OCI-LY7 (cell line): ENCODE measurements around the gene ELOVL6. TPM values are rescaled to one million over a fixed set of nuclear protein-coding genes. Genes with fewer than 3 reads are reported as not detected.
A peak's percentile ranks its signal among the peaks of the same experiment; 100 is the strongest.

ENCODE experiments used
- BruUV-seq: library from RNA; stranded (reverse); fragments of 400-500 nt; replicated peaks from 2 replicates; lab custom pipeline; 2021; lab: Mats Ljungman, UMichigan
- CTCF ChIA-PET: fragments of 300-600 bp; sonication (Branson Sonifier 250); formaldehyde crosslinking; loops from one replicate; lab custom pipeline; 2022; ENCODE audit warnings: antibody characterized with exemption; ENCODE audit not compliant: unreplicated experiment; lab: Charles Lee
- POLR2A ChIA-PET: fragments of 300-600 bp; sonication (Branson Sonifier 250); formaldehyde crosslinking; loops from one replicate; lab custom pipeline; 2022; ENCODE audit warnings: antibody characterized with exemption; lab: Charles Lee
- DNase-seq: peaks from one replicate; pipeline ENCODE4 v3.0.0-alpha.2; 2015; ENCODE audit warnings: low spot score
- H2AFZ ChIP-seq: fragments of 200-600 bp; sonication (generic), shearing (Covaris generic); 2 replicates; pipeline ENCODE4 v1.6.1; 2014; ENCODE audit warnings: mild to moderate bottlenecking, antibody characterized with exemption, low read length, moderate library complexity
- H3K27ac ChIP-seq: fragments of 200-600 bp; sonication (generic); 2 replicates; pipeline ENCODE4 v1.5.1; 2014; ENCODE audit warnings: mixed run types, low read depth, mild to moderate bottlenecking, moderate library complexity, low read length, inconsistent platforms; ENCODE audit not compliant: poor library complexity, severe bottlenecking
- H3K36me3 ChIP-seq: fragments of 200-600 bp; sonication (generic); 2 replicates; pipeline ENCODE4 v1.6.1; 2014; ENCODE audit warnings: mild to moderate bottlenecking, antibody characterized with exemption, low read length, moderate library complexity, mixed read lengths; ENCODE audit not compliant: insufficient read depth
- H3K4me1 ChIP-seq: fragments of 200-600 bp; sonication (generic); 2 replicates; pipeline ENCODE4 v1.5.1; 2014; ENCODE audit warnings: mild to moderate bottlenecking, low read length; ENCODE audit not compliant: insufficient read depth, poor library complexity, severe bottlenecking
- H3K4me2 ChIP-seq: fragments of 200-600 bp; sonication (generic); 2 replicates; pipeline ENCODE4 v1.6.1; 2014; ENCODE audit warnings: mild to moderate bottlenecking, low read length
- H3K4me3 ChIP-seq: fragments of 200-600 bp; sonication (generic); 2 replicates; pipeline ENCODE4 v1.5.1; 2014; ENCODE audit warnings: mild to moderate bottlenecking, low read depth, low read length; ENCODE audit not compliant: poor library complexity, severe bottlenecking
- H3K79me2 ChIP-seq: fragments of 200-600 bp; sonication (generic); 2 replicates; pipeline ENCODE4 v1.6.1; 2016; ENCODE audit warnings: low read depth, mild to moderate bottlenecking, low read length, moderate library complexity, mixed read lengths; ENCODE audit not compliant: insufficient read depth
- H3K9me2 ChIP-seq: fragments of 200-600 bp; sonication (generic); 2 replicates; pipeline ENCODE4 v1.6.1; 2016; ENCODE audit warnings: mild to moderate bottlenecking, low read length, mixed read lengths; ENCODE audit not compliant: insufficient read depth
- H3K9me3 ChIP-seq: fragments of 200-600 bp; sonication (generic); 2 replicates; pipeline ENCODE4 v1.6.1; 2014; ENCODE audit warnings: mild to moderate bottlenecking, mixed run types, low read length, mixed read lengths
- H4K20me1 ChIP-seq: fragments of 200-600 bp; sonication (generic); 2 replicates; pipeline ENCODE4 v1.6.1; 2014; ENCODE audit warnings: mild to moderate bottlenecking, antibody characterized with exemption, low read length, moderate library complexity, mixed read lengths; ENCODE audit not compliant: insufficient read depth
- CTCF ChIP-seq: fragments of 200-600 bp; sonication (generic); conservative IDR thresholded peaks from 2 replicates; pipeline ENCODE4 v1.5.1; 2014; ENCODE audit warnings: mild to moderate bottlenecking, antibody characterized with exemption, low read length, moderate library complexity, mixed read lengths
- EZH2phosphoT487 ChIP-seq: fragments of 200-600 bp; sonication (generic); IDR thresholded peaks from 2 replicates; pipeline ENCODE4 v1.6.1; 2018; ENCODE audit warnings: low read depth, borderline replicate concordance, mild to moderate bottlenecking, mixed run types, antibody characterized with exemption, low read length, moderate library complexity, mixed read lengths
- intact Hi-C: fragments of 100-400 bp; cut with micrococcal nuclease; formaldehyde crosslinking; loops from one replicate; pipeline ENCODE4 v1.10.0; 2022; ENCODE audit not compliant: unreplicated experiment
- total RNA-seq, 2 experiments: library from RNA; depleted of rRNA in 1 of 2; stranded (reverse); fragments of >200 nt in 1 of 2; shearing (Covaris generic) in 1 of 2; gene quantifications; 2 replicates each; pipeline ENCODE4 v1.2.3, GENCODE V29; 2014 to 2022

Gene ELOVL6
- total RNA-seq, 2 experiments from 2014 or later, result 14.5 to 45.5 TPM

DNA sequence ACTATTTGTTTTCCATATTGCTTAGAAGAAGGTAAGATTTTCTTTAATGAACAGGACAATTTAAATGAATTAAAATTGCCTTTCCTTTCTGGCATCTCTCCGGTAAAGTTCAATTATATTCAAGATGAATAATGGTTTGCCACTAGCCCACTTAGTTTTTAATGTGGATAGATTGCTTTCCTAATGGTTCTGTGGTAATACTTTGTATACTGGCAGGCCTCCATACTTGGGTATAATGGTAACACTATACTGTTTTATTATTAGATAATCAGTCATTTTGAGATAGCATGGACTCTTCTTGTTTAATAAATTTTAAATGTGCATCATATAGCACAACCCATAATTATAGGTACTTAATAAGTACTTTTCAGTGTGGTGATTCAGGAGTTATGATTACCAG, 89.5 kb downstream of the ELOVL6 start:
- no peaks in the 10 kb centered on the region for H3K9me2 ChIP-seq
- H2AFZ ChIP-seq, result no peak overlapping the region
- H4K20me1 ChIP-seq, result no peaks in the 10 kb centered on the region
- no peak overlapping the region for H3K4me3 ChIP-seq
- no peak overlapping the region for H3K4me2 ChIP-seq
- no peaks in the 10 kb centered on the region for H3K79me2 ChIP-seq
- no peak overlapping the region for H3K27ac ChIP-seq
- TF ChIP-seq EZH2phosphoT487 (no peak), CTCF (no peak)
- ChIA-PET POLR2A (interaction anchor here (0.9 to 1.0 kb wide), 2 partner anchors 13 to 17 kb away, joined by 3 to 5 read pairs; no protein-coding TSS in a partner anchor), CTCF (no interaction called here)
- DNase-seq, result no peak
- BruUV-seq, result no TSS peak
- H3K4me1 ChIP-seq, result no peaks in the 10 kb centered on the region
- intact Hi-C loops, result no loop called here
- peaks cover 35% of the 10 kb centered on the region for H3K36me3 ChIP-seq
- no peaks in the 10 kb centered on the region for H3K9me3 ChIP-seq

DNA sequence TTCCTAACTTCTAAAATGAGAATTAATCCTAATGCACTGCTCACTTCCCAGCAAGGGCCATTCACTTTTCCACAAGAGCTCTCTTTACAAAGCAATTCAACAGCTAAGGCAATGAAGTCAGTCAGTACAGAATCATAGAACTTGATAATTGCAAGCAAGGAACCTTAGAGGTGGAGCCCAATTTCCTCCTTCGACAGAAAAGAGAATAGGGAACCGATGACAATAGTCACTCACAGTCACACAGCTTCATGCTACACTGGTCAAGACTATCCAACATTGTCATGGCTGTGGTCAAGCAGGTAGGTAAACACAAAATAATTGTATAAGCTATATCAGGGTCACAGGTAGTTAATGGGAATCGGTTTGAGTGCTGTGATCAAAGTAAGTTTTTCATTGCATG, 90.0 kb downstream of the ELOVL6 start:
- H3K4me1 ChIP-seq, result no peaks in the 10 kb centered on the region
- POLR2A ChIA-PET, result interaction anchor here (0.5 kb wide), 1 partner anchor 19 kb away, joined by 3 read pairs; no protein-coding TSS in a partner anchor
- H4K20me1 ChIP-seq, result no peaks in the 10 kb centered on the region
- BruUV-seq, result no TSS peak
- H3K27ac ChIP-seq, result no peak overlapping the region
- CTCF ChIA-PET, result no interaction called here
- no peaks in the 10 kb centered on the region for H3K9me2 ChIP-seq
- H3K36me3 ChIP-seq, result peaks cover 40% of the 10 kb centered on the region
- H3K9me3 ChIP-seq, result no peaks in the 10 kb centered on the region
- peak; percentile 4 for DNase-seq
- H3K4me3 ChIP-seq, result no peak overlapping the region
- no peak overlapping the region for H2AFZ ChIP-seq
- TF ChIP-seq EZH2phosphoT487 (no peak), CTCF (no peak)
- H3K79me2 ChIP-seq, result no peaks in the 10 kb centered on the region
- no peak overlapping the region for H3K4me2 ChIP-seq
- intact Hi-C loops, result no loop called here

DNA sequence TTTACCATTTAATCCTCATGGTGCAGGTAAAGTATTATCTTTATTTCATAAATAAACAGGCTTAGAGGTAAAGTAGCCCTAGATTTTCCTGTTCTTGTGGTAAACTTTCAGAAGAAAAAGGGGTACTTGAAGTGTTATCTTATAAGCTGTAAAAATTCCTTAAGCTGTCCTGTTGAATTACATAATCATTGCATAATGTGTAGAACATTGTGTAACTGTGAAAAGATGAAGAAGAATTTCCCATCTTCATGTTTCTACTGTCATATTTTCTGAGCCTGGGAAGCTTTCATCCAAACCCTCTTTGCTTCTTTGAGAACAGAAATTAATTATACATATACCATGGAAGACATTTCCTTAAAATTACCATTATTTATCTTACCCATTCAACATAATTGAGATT, 90.5 kb downstream of the ELOVL6 start:
- CTCF ChIA-PET, result no interaction called here
- Histone ChIP-seq H3K4me2 (no peak overlapping the region), H3K4me3 (no peak overlapping the region), H3K9me3 (no peaks in the 10 kb centered on the region), H3K36me3 (peaks cover 46% of the 10 kb centered on the region), H3K9me2 (no peaks in the 10 kb centered on the region), H3K27ac (no peak overlapping the region), H3K4me1 (no peaks in the 10 kb centered on the region), H3K79me2 (no peaks in the 10 kb centered on the region), H4K20me1 (no peaks in the 10 kb centered on the region), H2AFZ (no peak overlapping the region)
- DNase-seq, result no peak
- POLR2A ChIA-PET, result interaction anchor here (0.5 kb wide), 1 partner anchor 20 kb away, joined by 3 read pairs; no protein-coding TSS in a partner anchor
- BruUV-seq, result no TSS peak
- intact Hi-C loops, result no loop called here
- TF ChIP-seq CTCF (no peak), EZH2phosphoT487 (no peak)
